Astrocyte (in vitro differentiated cells and primary cell): Measurements from ENCODE around the gene POLD3. TPM values are rescaled to one million over a fixed set of nuclear protein-coding genes. Genes with fewer than 3 reads are reported as not detected.

Source experiments
- DNase-seq: peaks from one replicate; pipeline ENCODE4 v3.0.0-alpha.2; 2010; ENCODE audit warnings: low read depth
- FAIRE-seq: peaks from 2 replicates; lab custom pipeline; 2011; peaks lifted over from hg19 to GRCh38; lab: Jason Lieb, UNC
- H2AFZ ChIP-seq: 2 replicates; pipeline ENCODE4 v1.6.0; 2012; ENCODE audit warnings: low read depth, low read length, inconsistent platforms
- H3K27ac ChIP-seq: 2 replicates; pipeline ENCODE4 v1.5.1; 2011; ENCODE audit warnings: low read depth, low read length, inconsistent platforms
- H3K27me3 ChIP-seq: 2 replicates; pipeline ENCODE4 v1.6.0; 2011; ENCODE audit warnings: low read length, inconsistent platforms; ENCODE audit not compliant: insufficient read depth
- H3K36me3 ChIP-seq: 2 replicates; pipeline ENCODE4 v1.5.1; 2011; ENCODE audit warnings: low read length, inconsistent platforms; ENCODE audit not compliant: insufficient read depth
- H3K4me1 ChIP-seq: 2 replicates; pipeline ENCODE4 v1.5.1; 2011; ENCODE audit warnings: low read length, inconsistent platforms; ENCODE audit not compliant: insufficient read depth
- H3K4me2 ChIP-seq: 2 replicates; pipeline ENCODE4 v1.6.0; 2012; ENCODE audit warnings: low read length, inconsistent platforms
- H3K4me3 ChIP-seq: 2 replicates; pipeline ENCODE4 v1.5.1; 2011; ENCODE audit warnings: low read depth, mild to moderate bottlenecking, low read length, inconsistent platforms; ENCODE audit not compliant: insufficient read depth
- H3K79me2 ChIP-seq: 2 replicates; pipeline ENCODE4 v1.6.0; 2012; ENCODE audit warnings: mild to moderate bottlenecking, low read length, inconsistent platforms; ENCODE audit not compliant: insufficient read depth
- H3K9ac ChIP-seq: 2 replicates; pipeline ENCODE4 v1.6.0; 2012; ENCODE audit warnings: mild to moderate bottlenecking, low read length, inconsistent platforms
- H3K9me3 ChIP-seq: 2 replicates; pipeline ENCODE4 v1.5.1; 2012; ENCODE audit warnings: low read depth, mild to moderate bottlenecking, low read length, inconsistent platforms; ENCODE audit not compliant: insufficient read depth
- H4K20me1 ChIP-seq: 2 replicates; pipeline ENCODE4 v1.6.0; 2012; ENCODE audit warnings: low read length, inconsistent platforms; ENCODE audit not compliant: insufficient read depth
- H3K27ac Mint-ChIP-seq: one replicate; pipeline ENCODE4 v1.8.0; 2021; ENCODE audit warnings: mild to moderate bottlenecking, mixed read lengths; ENCODE audit not compliant: unreplicated experiment
- H3K27me3 Mint-ChIP-seq: one replicate; pipeline ENCODE4 v1.8.0; 2021; ENCODE audit warnings: low read depth, mixed read lengths; ENCODE audit not compliant: unreplicated experiment
- H3K36me3 Mint-ChIP-seq: one replicate; pipeline ENCODE4 v1.8.0; 2021; ENCODE audit warnings: low read depth, mixed read lengths; ENCODE audit not compliant: unreplicated experiment
- H3K4me1 Mint-ChIP-seq: one replicate; pipeline ENCODE4 v1.8.0; 2021; ENCODE audit warnings: low read depth, mixed read lengths; ENCODE audit not compliant: unreplicated experiment
- H3K4me3 Mint-ChIP-seq: one replicate; pipeline ENCODE4 v1.8.0; 2021; ENCODE audit warnings: mild to moderate bottlenecking, moderate library complexity, mixed read lengths; ENCODE audit not compliant: unreplicated experiment
- H3K9me3 Mint-ChIP-seq: one replicate; pipeline ENCODE4 v1.8.0; 2021; ENCODE audit warnings: mild to moderate bottlenecking, mixed read lengths; ENCODE audit not compliant: unreplicated experiment
- EZH2 ChIP-seq: IDR thresholded peaks from 2 replicates; pipeline ENCODE4 v1.6.1; 2012; ENCODE audit warnings: mild to moderate bottlenecking, low read length, inconsistent platforms; ENCODE audit not compliant: insufficient read depth
- total RNA-seq: library from RNA; stranded (reverse); gene quantifications from 2 replicates; pipeline ENCODE4 v1.2.1, GENCODE V29; 2021
- TF ChIP-seq, protein P1 (sequence below): IDR thresholded peaks from 2 replicates; pipeline ENCODE4 v1.5.1; 2011; ENCODE audit warnings: low read depth, mild to moderate bottlenecking, inconsistent platforms, low read length, moderate library complexity; ENCODE audit not compliant: insufficient read depth

Gene POLD3
- total RNA-seq, 1 donor from 2014 or later: 6.5 TPM

DNA sequence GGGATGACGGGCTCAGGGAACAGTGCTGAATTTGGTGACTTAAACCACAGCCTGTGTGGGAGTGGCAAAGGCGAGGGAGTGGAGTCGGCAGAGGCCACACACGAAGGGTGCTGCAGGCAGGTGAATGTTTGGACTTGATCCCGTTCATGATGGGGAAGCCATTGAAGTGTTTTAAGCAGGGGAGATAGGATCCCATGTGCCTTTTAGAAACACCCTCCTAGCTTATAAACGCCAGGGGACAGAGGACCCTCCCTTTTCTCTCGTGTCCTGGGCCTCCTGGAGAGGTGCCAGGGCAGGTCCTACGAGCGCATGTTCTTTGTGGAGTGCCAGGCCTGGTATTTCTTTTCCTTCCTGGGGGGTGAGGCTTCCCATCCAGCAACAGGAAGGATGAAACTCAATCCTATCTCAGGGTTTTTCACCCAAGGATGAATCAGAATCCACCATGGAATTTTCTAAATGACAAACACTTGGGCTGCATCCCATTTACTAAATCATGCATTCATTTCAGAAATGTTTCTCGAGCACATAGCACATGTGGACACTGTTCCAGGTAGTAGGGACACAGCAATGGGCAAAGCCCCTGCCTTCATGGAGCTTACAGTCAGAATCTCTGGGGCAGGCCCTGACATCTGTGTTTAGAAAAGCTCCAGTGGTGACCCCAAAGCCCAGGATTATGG lies 79.3 kb downstream of the POLD3 start:
- Mint-ChIP-seq H3K36me3 (peaks cover 8% of the 10 kb centered on the region), H3K27me3 (peaks cover 4% of the 10 kb centered on the region), H3K4me1 (peaks cover 16% of the 10 kb centered on the region), H3K27ac (no peak overlapping the region), H3K9me3 (peaks cover 6% of the 10 kb centered on the region), H3K4me3 (peak overlapping the region; percentile 16)
- no peaks in the 10 kb centered on the region for H3K27me3 ChIP-seq
- no peaks in the 10 kb centered on the region for H3K79me2 ChIP-seq
- no peaks in the 10 kb centered on the region for H3K36me3 ChIP-seq
- DNase-seq (peak; percentile 50), FAIRE-seq (no peak)
- H3K9ac ChIP-seq: peak overlapping the region; percentile 78
- no peak overlapping the region for H3K4me3 ChIP-seq
- H4K20me1 ChIP-seq: no peaks in the 10 kb centered on the region
- peak overlapping the region; percentile 65 for H3K4me2 ChIP-seq
- H3K27ac ChIP-seq: peak overlapping the region; percentile 97
- no peaks in the 10 kb centered on the region for H3K9me3 ChIP-seq
- H2AFZ ChIP-seq: no peak overlapping the region
- TF ChIP-seq, protein P1, sequence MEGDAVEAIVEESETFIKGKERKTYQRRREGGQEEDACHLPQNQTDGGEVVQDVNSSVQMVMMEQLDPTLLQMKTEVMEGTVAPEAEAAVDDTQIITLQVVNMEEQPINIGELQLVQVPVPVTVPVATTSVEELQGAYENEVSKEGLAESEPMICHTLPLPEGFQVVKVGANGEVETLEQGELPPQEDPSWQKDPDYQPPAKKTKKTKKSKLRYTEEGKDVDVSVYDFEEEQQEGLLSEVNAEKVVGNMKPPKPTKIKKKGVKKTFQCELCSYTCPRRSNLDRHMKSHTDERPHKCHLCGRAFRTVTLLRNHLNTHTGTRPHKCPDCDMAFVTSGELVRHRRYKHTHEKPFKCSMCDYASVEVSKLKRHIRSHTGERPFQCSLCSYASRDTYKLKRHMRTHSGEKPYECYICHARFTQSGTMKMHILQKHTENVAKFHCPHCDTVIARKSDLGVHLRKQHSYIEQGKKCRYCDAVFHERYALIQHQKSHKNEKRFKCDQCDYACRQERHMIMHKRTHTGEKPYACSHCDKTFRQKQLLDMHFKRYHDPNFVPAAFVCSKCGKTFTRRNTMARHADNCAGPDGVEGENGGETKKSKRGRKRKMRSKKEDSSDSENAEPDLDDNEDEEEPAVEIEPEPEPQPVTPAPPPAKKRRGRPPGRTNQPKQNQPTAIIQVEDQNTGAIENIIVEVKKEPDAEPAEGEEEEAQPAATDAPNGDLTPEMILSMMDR: no peak
- no peak for TF ChIP-seq EZH2
- H3K4me1 ChIP-seq: peaks cover 28% of the 10 kb centered on the region

DNA sequence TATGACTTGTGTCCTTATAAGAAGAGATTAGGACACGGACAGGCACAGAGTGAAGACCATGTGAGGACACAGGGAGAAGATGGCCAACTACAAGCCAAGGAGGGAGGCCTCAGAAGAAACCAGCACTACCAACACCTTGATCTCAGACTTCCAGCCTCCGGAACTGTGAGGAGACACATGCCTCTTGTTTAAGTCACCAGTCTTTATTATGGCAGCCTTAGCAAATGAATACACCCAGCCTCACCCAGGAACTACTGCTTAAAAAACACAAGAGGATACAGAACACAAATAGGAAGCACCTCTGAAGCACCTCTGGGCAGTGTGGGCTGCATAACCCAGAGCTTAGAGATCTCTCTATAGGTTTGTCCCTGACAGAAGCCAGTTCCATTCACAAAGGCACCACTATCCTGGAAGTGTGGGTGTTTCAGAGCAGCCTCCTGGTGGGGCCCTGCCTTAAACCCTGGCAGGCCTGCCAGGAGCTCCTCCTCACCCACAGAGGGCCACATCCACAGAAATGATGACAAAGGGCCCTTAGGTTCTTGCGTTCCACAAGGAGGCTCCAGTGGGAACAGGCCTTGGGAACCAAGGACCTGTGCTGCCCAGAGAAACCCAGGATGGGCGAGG lies 80.1 kb downstream of the POLD3 start:
- no peak for DNase-seq
- H3K4me3 ChIP-seq: no peak overlapping the region
- H3K27ac ChIP-seq: peak overlapping the region; percentile 97
- H3K79me2 ChIP-seq: no peaks in the 10 kb centered on the region
- H3K27me3 Mint-ChIP-seq: peaks cover 4% of the 10 kb centered on the region
- H3K36me3 Mint-ChIP-seq: peaks cover 8% of the 10 kb centered on the region
- H3K9ac ChIP-seq: peak overlapping the region; percentile 78
- no peaks in the 10 kb centered on the region for H4K20me1 ChIP-seq
- peak overlapping the region; percentile 65 for H3K4me2 ChIP-seq
- H3K4me1 Mint-ChIP-seq: peaks cover 16% of the 10 kb centered on the region
- peak overlapping the region; percentile 81 for H3K27ac Mint-ChIP-seq
- peak overlapping the region; percentile 61 for H2AFZ ChIP-seq
- TF ChIP-seq, protein P1: no peak
- TF ChIP-seq EZH2: no peak
- H3K27me3 ChIP-seq: no peaks in the 10 kb centered on the region
- H3K4me1 ChIP-seq: peaks cover 28% of the 10 kb centered on the region
- no peak for FAIRE-seq
- no peaks in the 10 kb centered on the region for H3K9me3 ChIP-seq
- no peak overlapping the region for H3K4me3 Mint-ChIP-seq
- H3K36me3 ChIP-seq: no peaks in the 10 kb centered on the region
- H3K9me3 Mint-ChIP-seq: peaks cover 6% of the 10 kb centered on the region
